HG03095 (cell line): ENCODE data around the gene CREB5.

Source experiments
- ATAC-seq: cut with Tn5 transposase; IDR thresholded peaks from one replicate; pipeline ENCODE4 v1.9.1; 2021; ENCODE audit warnings: moderate library complexity; ENCODE audit not compliant: unreplicated experiment

Gene CREB5

GRCh38 chr7:28406192-28406591, 6.1 kb upstream of the CREB5 start:
- ATAC-seq, result no peak

DNA sequence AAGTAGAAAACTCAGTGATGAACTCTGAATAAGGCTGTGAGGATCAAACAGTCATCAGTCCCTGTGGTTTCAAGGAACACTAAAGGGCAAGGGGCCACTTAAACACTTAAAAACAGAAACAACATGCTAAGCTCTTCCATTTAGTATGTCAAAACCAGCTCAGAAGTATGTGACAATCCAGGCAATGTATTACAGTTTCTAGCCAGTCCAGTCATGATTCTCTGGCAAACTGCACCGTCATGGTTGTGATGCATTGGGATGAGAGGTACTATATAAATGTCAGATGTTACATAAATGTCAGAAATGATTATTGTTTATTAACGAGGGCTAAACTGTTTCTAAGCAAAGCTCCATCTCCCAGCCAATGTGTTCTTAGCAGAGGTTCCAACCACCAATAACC, 4.7 kb upstream of the CREB5 start:
- ATAC-seq, result no peak

DNA sequence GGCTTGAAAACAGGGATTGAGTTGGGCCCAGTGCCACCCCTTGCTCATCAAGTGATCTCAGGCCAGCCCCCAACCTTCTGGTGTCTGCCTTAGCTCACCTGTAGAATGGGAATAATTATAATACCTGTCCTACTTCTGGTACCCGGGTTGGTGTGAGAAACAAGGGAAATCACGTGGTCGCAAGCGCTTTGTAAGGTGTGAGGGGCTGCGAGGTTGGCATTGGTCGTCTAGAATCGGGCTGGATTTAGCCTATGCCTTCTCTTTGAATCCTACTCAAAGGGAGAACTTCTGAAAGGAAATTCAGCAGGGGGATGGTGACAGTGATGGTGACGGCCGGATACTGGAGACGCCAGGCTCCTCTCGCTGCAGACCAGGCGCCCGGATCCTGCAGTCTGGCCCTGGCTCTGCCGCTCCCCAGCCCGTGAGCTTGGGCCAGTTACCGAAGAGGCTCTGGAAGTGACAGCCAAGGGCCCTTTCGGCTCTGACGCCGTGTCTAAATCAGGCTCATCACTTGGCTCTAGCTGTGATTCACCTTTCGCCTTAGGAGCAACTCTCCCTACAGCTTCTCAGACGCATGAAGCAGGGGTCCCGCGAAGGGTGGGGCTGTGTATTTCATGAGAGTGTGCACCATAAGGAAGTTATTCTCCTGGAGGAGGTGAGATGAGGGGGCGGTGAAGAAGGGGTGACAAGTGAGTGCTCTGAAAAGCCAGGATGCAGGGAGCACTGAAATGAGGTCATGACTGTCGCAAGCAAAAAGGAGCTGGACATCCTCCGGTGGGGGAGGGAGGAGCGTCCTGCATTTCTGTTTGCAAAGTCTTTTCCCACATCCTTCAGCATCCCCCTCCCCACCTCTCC, 4.0 kb upstream of the CREB5 start:
- ATAC-seq, result no peak

DNA sequence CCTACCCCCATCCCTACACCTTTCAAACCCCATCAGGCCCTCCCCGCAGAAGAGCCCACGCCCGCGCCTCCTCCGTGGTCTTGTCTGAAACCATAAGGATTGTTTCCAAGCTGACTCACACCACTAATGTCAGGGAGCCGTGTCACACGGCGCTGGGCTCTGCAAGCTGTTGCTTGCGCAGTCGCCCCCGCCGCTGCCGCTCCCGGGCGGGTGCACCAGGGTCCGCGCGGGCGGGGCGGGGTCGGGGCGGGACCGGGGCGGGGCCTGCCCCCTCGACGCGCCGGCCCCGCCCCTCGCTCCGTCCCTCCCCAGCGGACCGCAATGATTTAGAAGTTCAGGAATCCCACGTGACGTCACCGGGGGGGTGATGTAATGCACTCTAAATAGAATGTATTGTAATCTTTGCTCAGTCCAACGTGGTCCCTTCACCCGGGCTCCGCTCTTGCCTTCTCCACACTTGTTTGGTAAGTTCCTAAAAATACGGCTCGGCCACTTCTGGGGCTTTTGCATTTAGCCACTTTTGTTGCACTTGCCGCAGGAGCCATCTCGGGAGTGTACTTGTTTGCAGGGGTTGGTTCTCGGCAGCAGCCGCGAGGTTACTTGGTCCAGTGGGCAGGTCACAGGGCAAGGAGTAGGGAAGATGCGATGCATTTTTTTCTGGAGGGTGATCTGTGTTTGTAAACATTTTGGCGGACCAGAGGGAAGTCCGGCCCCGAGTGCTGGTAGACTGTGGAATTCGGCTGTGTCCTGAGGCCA, 3.2 kb upstream of the CREB5 start:
- no peak for ATAC-seq

- no peak for ATAC-seq
These were observed 2.3 kb upstream of the CREB5 start for GRCh38 chr7:28409716-28410627.

DNA sequence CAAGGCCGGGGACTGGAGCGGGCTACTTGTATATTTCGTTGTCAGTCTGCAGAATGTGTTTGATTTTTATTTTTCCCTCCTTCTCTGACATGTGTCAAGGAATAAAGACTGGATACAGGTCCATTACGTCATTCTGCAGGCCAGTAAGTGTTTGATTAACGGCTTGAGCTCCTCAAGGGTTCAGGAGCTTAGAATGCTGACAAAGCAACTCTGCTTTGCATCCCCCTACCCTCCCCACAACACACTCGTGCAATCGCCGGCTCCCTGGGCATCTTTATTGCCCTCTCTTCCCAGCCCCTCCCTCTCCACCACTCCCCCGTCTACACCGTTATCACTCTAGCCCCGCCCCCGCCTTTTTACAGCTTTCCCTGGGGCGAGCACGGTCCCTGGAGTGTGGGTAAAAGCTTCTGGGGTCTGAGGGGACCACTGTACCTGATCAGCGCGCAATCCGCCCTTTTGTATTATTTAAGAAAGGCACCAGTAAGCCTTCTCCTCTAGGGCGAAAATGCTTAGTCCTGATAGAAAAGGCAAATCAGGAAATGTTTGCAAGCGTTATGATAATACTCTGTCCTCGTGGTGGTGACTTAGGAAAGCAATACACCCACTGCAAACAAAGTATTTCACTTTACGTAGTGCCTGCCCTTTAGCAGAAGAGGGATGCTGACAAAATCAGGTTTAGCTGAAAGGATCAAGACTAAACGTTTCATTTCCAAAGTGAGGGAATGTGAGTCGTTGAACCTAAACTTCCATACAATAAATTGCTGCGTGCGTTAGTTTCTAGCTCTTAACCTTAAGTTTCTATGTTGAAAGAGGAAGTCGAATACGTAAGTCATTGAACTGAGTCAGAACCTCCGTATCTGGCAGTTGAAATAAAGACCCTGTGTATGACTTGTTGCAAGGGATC, 1.4 kb upstream of the CREB5 start:
- no peak for ATAC-seq

DNA sequence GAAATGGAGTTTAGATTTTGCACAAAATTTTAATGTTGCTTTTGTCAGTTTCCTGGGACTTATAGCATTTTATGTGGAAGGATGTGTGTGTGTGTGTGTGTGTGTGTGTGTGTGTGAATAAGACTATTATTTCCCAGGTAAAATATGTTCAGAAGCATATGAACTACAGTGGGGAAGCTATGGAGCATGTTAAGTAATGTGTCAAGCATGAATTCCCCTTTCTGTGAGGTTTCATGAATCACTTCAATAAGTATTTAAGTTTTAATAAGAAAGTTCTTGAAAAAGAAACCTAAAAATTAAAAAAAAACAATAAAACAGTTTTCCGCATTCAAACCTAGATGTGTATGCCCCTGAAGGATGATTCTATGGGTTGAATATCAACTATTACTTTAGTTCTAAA, 693 bp downstream of the CREB5 start:
- no peak for ATAC-seq

- no peak for ATAC-seq
These were observed 2.1 kb downstream of the CREB5 start for GRCh38 chr7:28414453-28414852.

DNA sequence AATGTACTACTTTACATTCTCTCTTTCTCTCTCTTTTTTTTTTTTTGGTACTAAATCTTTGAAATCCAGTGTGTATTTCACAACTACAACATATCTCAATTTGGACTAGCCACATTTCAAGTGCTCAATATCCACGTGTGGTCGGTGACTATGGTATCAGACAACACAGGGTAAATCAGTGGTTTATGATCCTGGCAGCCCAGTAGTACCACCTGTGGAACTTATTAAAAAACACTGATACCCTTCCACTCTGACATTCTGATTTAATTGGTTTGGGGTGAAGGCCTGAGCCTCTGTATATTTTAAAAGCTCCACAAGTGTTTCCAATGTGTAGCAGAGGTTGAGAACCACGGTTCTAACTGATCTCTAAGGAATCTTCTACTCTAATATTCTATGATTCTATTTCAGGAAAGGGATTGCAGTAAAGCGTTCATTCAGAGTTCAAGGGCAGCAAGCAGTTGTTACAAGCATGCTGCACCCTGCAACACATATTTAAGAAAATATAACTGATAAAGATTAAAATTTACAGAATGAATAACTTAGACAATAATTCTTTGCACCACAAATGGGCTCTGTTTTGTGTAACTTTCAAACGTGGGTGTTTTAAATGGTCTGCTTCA, 5.1 kb downstream of the CREB5 start:
- no peak for ATAC-seq

- ATAC-seq, result no peak
These were observed 6.0 kb downstream of the CREB5 start for GRCh38 chr7:28418311-28418710.

- ATAC-seq, result no peak
These were observed 6.6 kb downstream of the CREB5 start for GRCh38 chr7:28418966-28419365.

GRCh38 chr7:28419716-28420115, 7.4 kb downstream of the CREB5 start:
- no peak for ATAC-seq

DNA sequence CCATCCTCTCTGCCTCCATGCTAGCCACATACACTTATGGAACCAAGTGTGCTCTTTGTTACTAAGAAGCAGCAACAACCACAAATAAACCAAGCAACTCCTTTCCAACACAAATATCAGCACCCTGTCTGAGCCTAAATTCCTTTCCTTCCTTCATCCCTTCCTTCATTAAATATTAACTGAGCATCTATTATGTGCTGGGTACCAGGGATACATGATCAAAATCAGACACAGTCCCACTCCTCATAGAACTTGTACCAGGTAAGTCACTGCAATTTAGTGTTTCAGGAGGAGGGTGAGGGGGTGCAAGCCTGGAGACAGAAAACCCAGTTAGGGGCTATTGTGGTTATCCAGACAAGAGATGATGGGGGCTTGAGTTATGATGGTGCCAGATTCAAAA, 10.8 kb downstream of the CREB5 start:
- ATAC-seq, result no peak

- ATAC-seq, result no peak
These were observed 11.7 kb downstream of the CREB5 start for GRCh38 chr7:28423918-28424514.

- no peak for ATAC-seq
These were observed 13.2 kb downstream of the CREB5 start for GRCh38 chr7:28425496-28425895.

- no peak for ATAC-seq
These were observed 14.9 kb downstream of the CREB5 start for GRCh38 chr7:28427236-28427635.

GRCh38 chr7:28430616-28431015, 18.3 kb downstream of the CREB5 start:
- ATAC-seq, result no peak

DNA sequence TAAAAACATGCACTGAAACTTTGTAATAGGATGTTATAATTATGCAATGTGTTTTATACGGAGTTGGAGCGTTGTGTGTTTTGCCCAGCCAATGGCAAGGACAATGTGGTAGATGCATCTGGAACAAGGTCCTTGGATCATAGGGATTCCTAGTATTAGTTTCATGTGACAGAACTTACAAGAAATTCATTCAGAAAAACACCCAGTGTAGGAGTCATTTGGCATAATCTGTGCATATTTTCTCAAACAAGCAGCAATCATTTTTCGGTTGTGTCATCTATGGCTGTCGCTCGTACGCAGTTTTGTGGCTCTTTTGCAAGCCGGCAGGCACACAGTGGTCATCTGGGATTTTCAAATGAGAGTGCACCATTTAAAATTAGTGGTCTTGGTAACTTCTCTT, 19.8 kb downstream of the CREB5 start:
- no peak for ATAC-seq

DNA sequence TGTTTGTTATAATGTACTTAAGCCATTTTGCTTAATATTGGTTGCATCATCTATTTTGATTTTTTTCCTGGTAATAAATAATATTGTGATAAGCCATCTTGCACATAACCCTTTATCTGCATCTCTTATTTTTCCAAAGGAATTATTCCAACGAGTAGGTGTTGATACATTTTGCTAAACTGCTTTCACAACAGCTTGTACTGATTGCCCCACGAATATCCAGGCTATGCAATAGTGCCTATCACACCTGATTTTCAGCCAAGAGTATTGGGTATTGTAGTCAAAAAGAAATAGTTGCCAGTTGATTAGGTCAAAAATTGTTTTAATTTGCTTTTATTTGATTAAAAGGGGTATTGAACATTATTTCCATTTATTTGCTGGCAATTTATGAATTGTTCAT, 20.7 kb downstream of the CREB5 start:
- ATAC-seq, result no peak
